ENCODE results near the gene C17orf67. TPM values are rescaled to one million over a fixed set of nuclear protein-coding genes. Genes with fewer than 3 reads are reported as not detected.
A peak's percentile ranks its signal among the peaks of the same experiment; 100 is the strongest.

Gene C17orf67
- total and polyA plus RNA-seq, 2 of the 13 experiments (the other 11 are each of a cell fraction or from before 2014, with no cell fraction given) = 0.41 to 0.86 TPM

- TF ChIP-seq POGK (CRISPR knock-in tag; conservative IDR thresholded peaks at IDR 0.05) = 0 out of 2 replicates have a peak, but pooled peaks have one; percentile 31
- no peak for TF ChIP-seq ZNF782 (CRISPR knock-in tag; IDR thresholded peaks at IDR 0.05; ENCODE audit: borderline replicate concordance)
- TF ChIP-seq, protein P1, sequence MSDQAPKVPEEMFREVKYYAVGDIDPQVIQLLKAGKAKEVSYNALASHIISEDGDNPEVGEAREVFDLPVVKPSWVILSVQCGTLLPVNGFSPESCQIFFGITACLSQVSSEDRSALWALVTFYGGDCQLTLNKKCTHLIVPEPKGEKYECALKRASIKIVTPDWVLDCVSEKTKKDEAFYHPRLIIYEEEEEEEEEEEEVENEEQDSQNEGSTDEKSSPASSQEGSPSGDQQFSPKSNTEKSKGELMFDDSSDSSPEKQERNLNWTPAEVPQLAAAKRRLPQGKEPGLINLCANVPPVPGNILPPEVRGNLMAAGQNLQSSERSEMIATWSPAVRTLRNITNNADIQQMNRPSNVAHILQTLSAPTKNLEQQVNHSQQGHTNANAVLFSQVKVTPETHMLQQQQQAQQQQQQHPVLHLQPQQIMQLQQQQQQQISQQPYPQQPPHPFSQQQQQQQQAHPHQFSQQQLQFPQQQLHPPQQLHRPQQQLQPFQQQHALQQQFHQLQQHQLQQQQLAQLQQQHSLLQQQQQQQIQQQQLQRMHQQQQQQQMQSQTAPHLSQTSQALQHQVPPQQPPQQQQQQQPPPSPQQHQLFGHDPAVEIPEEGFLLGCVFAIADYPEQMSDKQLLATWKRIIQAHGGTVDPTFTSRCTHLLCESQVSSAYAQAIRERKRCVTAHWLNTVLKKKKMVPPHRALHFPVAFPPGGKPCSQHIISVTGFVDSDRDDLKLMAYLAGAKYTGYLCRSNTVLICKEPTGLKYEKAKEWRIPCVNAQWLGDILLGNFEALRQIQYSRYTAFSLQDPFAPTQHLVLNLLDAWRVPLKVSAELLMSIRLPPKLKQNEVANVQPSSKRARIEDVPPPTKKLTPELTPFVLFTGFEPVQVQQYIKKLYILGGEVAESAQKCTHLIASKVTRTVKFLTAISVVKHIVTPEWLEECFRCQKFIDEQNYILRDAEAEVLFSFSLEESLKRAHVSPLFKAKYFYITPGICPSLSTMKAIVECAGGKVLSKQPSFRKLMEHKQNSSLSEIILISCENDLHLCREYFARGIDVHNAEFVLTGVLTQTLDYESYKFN (CRISPR knock-in tag; conservative IDR thresholded peaks at IDR 0.05) = no peak
- TF ChIP-seq HIVEP1 (CRISPR knock-in tag; IDR thresholded peaks at IDR 0.05) = no peak
- TF ChIP-seq MAFK (conservative IDR thresholded peaks at IDR 0.05 in 1 of 2, IDR thresholded peaks at IDR 0.05 in 1 of 2; ENCODE audit: low read length in 2 of 2) = no peak
- peak; percentile 82 for TF ChIP-seq HNRNPLL (IDR thresholded peaks at IDR 0.05; ENCODE audit: low read depth, low read length, poor library complexity, severe bottlenecking)
- TF ChIP-seq ERF (CRISPR knock-in tag; IDR thresholded peaks at IDR 0.05) = no peak
- no peak for TF ChIP-seq KAT2B (IDR thresholded peaks at IDR 0.05; ENCODE audit: borderline replicate concordance, low read depth, low read length)
- peak; percentile 43 for TF ChIP-seq TAF15 (IDR thresholded peaks at IDR 0.05; ENCODE audit: low read depth, low read length, poor library complexity, severe bottlenecking)
- TF ChIP-seq ZNF143 (CRISPR knock-in tag; IDR thresholded peaks at IDR 0.05) = no peak
- no peak for TF ChIP-seq ZNF382 (CRISPR knock-in tag; IDR thresholded peaks at IDR 0.05; ENCODE audit: borderline replicate concordance)
- TF ChIP-seq ZNF678 (CRISPR knock-in tag; IDR thresholded peaks at IDR 0.05) = no peak
- no peak for TF ChIP-seq ZNF710 (CRISPR knock-in tag; IDR thresholded peaks at IDR 0.05; ENCODE audit: borderline replicate concordance)
- peak; percentile 80; the same call in 1 of the 2 replicates for TF ChIP-seq ZNF788 (CRISPR knock-in tag; IDR thresholded peaks at IDR 0.05; ENCODE audit: borderline replicate concordance)
- TF ChIP-seq HES4 (CRISPR knock-in tag; IDR thresholded peaks at IDR 0.05; ENCODE audit: borderline replicate concordance) = no peak
- 0 out of 2 replicates have a peak, but pooled peaks have one; percentile 12 for TF ChIP-seq CEBPG (CRISPR knock-in tag; IDR thresholded peaks at IDR 0.05)
- no peak for TF ChIP-seq CCDC6 (CRISPR knock-in tag; IDR thresholded peaks at IDR 0.05)
- TF ChIP-seq, protein P2, sequence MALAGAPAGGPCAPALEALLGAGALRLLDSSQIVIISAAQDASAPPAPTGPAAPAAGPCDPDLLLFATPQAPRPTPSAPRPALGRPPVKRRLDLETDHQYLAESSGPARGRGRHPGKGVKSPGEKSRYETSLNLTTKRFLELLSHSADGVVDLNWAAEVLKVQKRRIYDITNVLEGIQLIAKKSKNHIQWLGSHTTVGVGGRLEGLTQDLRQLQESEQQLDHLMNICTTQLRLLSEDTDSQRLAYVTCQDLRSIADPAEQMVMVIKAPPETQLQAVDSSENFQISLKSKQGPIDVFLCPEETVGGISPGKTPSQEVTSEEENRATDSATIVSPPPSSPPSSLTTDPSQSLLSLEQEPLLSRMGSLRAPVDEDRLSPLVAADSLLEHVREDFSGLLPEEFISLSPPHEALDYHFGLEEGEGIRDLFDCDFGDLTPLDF (CRISPR knock-in tag; IDR thresholded peaks at IDR 0.05) = no peak
- TF ChIP-seq, protein P3, sequence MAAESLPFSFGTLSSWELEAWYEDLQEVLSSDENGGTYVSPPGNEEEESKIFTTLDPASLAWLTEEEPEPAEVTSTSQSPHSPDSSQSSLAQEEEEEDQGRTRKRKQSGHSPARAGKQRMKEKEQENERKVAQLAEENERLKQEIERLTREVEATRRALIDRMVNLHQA (CRISPR knock-in tag; IDR thresholded peaks at IDR 0.05) = no peak
These were observed 53.6 kb downstream of the C17orf67 start (continued) for GRCh38 chr17:56779898-56780777.
